22Rv1 (cell line): ENCODE results near the gene TCF12.

ENCODE experiments used
- H3K27ac ChIP-seq: fragments of 450-650 bp; 2 replicates; pipeline ENCODE4 v1.5.1; 2017
- CTCF ChIP-seq: fragments of 450-650 bp; IDR thresholded peaks from 2 replicates; pipeline ENCODE4 v1.5.1; 2017; ENCODE audit warnings: mild to moderate bottlenecking
- ZFX ChIP-seq: fragments of 450-650 bp; IDR thresholded peaks from 2 replicates; pipeline ENCODE4 v1.6.1; 2017; ENCODE audit warnings: antibody characterized with exemption, borderline replicate concordance

The TCF12 gene

GRCh38 chr15:57328897-57329296 lies 410.5 kb downstream of the TCF12 start:
- TF ChIP-seq CTCF, result no peak
- no peak for TF ChIP-seq ZFX
- H3K27ac ChIP-seq, result no peak overlapping the region

GRCh38 chr15:57329582-57330367 lies 411.3 kb downstream of the TCF12 start:
- no peak for TF ChIP-seq ZFX
- no peak for TF ChIP-seq CTCF
- H3K27ac ChIP-seq, result no peak overlapping the region

GRCh38 chr15:57330619-57331340 lies 412.3 kb downstream of the TCF12 start:
- no peak overlapping the region for H3K27ac ChIP-seq
- TF ChIP-seq CTCF (no peak), ZFX (no peak)

GRCh38 chr15:57332326-57332725 lies 413.9 kb downstream of the TCF12 start:
- no peak for TF ChIP-seq CTCF
- no peak for TF ChIP-seq ZFX
- no peak overlapping the region for H3K27ac ChIP-seq

GRCh38 chr15:57333487-57333886 lies 415.0 kb downstream of the TCF12 start:
- no peak overlapping the region for H3K27ac ChIP-seq
- TF ChIP-seq ZFX, result no peak
- no peak for TF ChIP-seq CTCF

- no peak for TF ChIP-seq CTCF
- TF ChIP-seq ZFX, result no peak
- no peak overlapping the region for H3K27ac ChIP-seq
Measured at GRCh38 chr15:57334257-57334656, 415.8 kb downstream of the TCF12 start.

- H3K27ac ChIP-seq, result no peak overlapping the region
- no peak for TF ChIP-seq CTCF
- TF ChIP-seq ZFX, result no peak
Measured at GRCh38 chr15:57335293-57335715, 416.9 kb downstream of the TCF12 start.
